Activated CD4-positive, alpha-beta T cell treated with anti-CD3 and anti-CD28 coated beads, Interleukin-2, amount 10 ng/mL, durations not matched to agents 7 days and 5 days (primary cell): ENCODE data around the gene FBXL4. TPM values are rescaled to one million over a fixed set of nuclear protein-coding genes. Genes with fewer than 3 reads are reported as not detected.

ENCODE experiments used
- CTCF ChIA-PET: fragments of 350-600 bp; sonication (Branson Sonifier 250); formaldehyde crosslinking; loops from one replicate; lab custom pipeline; 2021; ENCODE audit warnings: antibody characterized with exemption; lab: Charles Lee
- POLR2A ChIA-PET: fragments of 350-600 bp; sonication (Branson Sonifier 250); formaldehyde crosslinking; loops from one replicate; lab custom pipeline; 2021; ENCODE audit warnings: antibody characterized with exemption; lab: Charles Lee
- DNase-seq: peaks from one replicate; pipeline ENCODE4 v3.0.0-alpha.2; 2020
- H3K27ac Mint-ChIP-seq: one replicate; pipeline ENCODE4 v1.8.0; 2021; ENCODE audit warnings: mild to moderate bottlenecking, moderate library complexity, mixed read lengths
- H3K27me3 Mint-ChIP-seq: one replicate; pipeline ENCODE4 v1.8.0; 2021; ENCODE audit warnings: mixed read lengths
- H3K36me3 Mint-ChIP-seq: one replicate; pipeline ENCODE4 v1.8.0; 2021; ENCODE audit warnings: low read depth, mixed read lengths
- H3K4me1 Mint-ChIP-seq: one replicate; pipeline ENCODE4 v1.8.0; 2021; ENCODE audit warnings: mixed read lengths
- H3K4me3 Mint-ChIP-seq: one replicate; pipeline ENCODE4 v1.8.0; 2021; ENCODE audit warnings: mild to moderate bottlenecking, moderate library complexity, mixed read lengths
- H3K9me3 Mint-ChIP-seq: one replicate; pipeline ENCODE4 v1.8.0; 2021; ENCODE audit warnings: mixed read lengths
- total RNA-seq, 2 experiments: library from RNA; stranded (reverse); gene quantifications; one replicate each; pipeline ENCODE4 v1.2.3, GENCODE V29; 2021

Gene FBXL4
- total RNA-seq, 2 experiments from 2014 or later = 11.2 to 12.6 TPM

DNA sequence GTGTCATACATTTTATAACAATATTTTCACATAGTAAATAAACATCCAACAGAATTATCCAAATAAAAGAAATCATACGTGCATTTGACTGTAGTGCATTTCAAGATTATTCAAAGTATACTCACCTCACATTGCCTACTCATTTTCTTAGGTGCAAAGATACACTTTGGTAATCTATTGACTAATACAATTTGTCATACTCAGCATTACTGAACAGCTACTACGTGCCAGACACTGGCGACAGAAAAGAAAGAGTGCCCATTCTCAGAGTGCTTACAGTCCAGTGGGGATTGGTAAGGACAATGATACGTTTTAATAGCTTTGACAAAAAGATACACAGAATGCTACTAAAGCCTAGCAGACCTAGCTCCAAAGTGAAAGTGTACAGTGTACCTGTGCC is 42.0 kb downstream of the FBXL4 start:
- ChIA-PET CTCF (interaction anchor here (0.6 kb wide), 2 partner anchors 683 to 1686 kb away, joined by 3 to 4 read pairs; no protein-coding TSS in a partner anchor), POLR2A (no interaction called here)
- Mint-ChIP-seq H3K27me3 (no peaks in the 10 kb centered on the region), H3K4me3 (no peak overlapping the region), H3K4me1 (no peaks in the 10 kb centered on the region), H3K36me3 (peaks cover 37% of the 10 kb centered on the region), H3K9me3 (no peaks in the 10 kb centered on the region), H3K27ac (no peak overlapping the region)
- DNase-seq = no peak

DNA sequence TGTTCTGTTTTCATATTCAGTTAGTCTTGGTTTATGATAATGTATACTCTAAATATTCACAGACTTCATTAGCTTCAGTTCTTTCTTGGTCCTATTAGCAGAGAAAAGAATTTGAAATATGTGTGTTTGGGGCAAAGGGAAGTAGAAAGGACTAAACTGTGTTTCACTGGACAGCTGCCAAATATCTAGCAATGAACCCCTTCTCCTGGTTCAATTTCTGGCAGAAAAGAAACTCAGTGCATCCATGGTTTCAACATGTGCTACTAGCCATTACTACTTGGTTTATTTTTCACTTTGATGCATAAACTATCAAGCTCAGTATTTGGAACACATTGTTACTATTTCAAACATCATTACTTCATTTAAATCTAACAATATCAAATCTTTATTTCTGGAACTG is 43.6 kb downstream of the FBXL4 start:
- H3K27me3 Mint-ChIP-seq = no peaks in the 10 kb centered on the region
- H3K4me1 Mint-ChIP-seq = no peaks in the 10 kb centered on the region
- H3K9me3 Mint-ChIP-seq = no peaks in the 10 kb centered on the region
- no peak overlapping the region for H3K4me3 Mint-ChIP-seq
- CTCF ChIA-PET = no interaction called here
- no peak for DNase-seq
- peaks cover 36% of the 10 kb centered on the region for H3K36me3 Mint-ChIP-seq
- POLR2A ChIA-PET = no interaction called here
- no peak overlapping the region for H3K27ac Mint-ChIP-seq

DNA sequence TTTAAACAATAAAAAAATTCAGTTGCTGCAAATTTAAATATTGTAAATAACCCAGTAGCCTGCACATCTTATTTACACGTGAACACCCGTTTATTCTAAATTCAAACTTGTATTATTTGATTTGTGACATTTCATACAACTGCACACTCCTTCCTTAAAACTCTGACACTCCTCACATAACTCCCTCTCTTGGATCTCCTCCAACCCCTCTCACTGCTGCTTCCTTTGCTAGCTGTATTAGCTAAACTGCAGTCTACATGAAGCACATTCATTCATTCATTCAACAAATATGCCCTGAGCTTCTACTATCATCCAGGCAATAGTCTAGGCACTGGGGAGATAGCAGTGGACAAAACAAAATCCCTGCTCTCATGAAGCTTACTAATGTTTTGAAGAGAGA is 47.0 kb downstream of the FBXL4 start:
- Mint-ChIP-seq H3K27me3 (no peaks in the 10 kb centered on the region), H3K36me3 (peaks cover 40% of the 10 kb centered on the region), H3K27ac (no peak overlapping the region), H3K9me3 (peaks cover 2% of the 10 kb centered on the region), H3K4me1 (peaks cover 6% of the 10 kb centered on the region), H3K4me3 (no peak overlapping the region)
- POLR2A ChIA-PET = no interaction called here
- no peak for DNase-seq
- CTCF ChIA-PET = no interaction called here

DNA sequence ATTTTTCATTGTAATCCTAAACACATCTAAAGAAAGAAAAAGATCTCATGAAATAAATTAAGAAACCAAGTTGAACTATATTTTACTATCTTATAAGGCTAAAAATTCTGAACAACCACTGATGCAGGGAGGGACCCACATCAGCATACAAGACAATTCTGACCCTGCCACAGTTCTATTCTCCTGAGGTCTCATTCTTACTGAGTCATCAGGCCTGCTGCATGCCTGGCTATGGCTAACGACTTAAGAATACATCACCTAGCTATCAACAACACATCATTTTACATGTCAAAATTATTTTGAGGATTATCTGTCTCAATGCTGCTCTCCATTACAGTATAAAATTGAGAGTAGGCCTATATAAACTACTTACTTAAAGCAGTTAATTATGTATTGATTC is 52.9 kb downstream of the FBXL4 start:
- peaks cover 6% of the 10 kb centered on the region for H3K4me1 Mint-ChIP-seq
- H3K9me3 Mint-ChIP-seq = peaks cover 2% of the 10 kb centered on the region
- DNase-seq = no peak
- CTCF ChIA-PET = no interaction called here
- no peak overlapping the region for H3K4me3 Mint-ChIP-seq
- peaks cover 22% of the 10 kb centered on the region for H3K36me3 Mint-ChIP-seq
- no peaks in the 10 kb centered on the region for H3K27me3 Mint-ChIP-seq
- POLR2A ChIA-PET = no interaction called here
- H3K27ac Mint-ChIP-seq = no peak overlapping the region

DNA sequence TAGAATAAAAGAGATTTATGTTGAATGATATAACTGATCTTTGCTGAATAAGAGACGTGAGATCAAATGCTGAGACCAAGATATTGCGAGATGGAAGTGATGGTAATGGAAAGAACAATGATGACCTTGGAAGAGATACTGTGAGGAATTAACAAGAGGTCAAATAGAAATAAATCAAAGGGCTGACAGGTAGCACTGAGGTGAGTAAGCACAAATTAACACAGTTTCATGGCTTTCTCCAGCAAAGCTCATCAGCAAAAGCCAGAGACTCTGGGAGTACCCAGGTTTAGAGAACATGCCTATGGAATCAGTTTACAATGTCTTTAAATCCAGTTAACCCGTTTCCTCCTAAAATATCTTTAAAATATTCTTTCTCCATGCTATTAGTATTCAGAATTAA is 60.1 kb downstream of the FBXL4 start:
- Mint-ChIP-seq H3K9me3 (no peaks in the 10 kb centered on the region), H3K36me3 (peaks cover 10% of the 10 kb centered on the region), H3K4me1 (no peaks in the 10 kb centered on the region), H3K4me3 (no peak overlapping the region), H3K27ac (no peak overlapping the region), H3K27me3 (no peaks in the 10 kb centered on the region)
- ChIA-PET CTCF (no interaction called here), POLR2A (no interaction called here)
- DNase-seq = no peak

GRCh38 chr6:98885330-98885729 is 62.4 kb downstream of the FBXL4 start:
- H3K4me3 Mint-ChIP-seq = no peak overlapping the region
- H3K27ac Mint-ChIP-seq = no peak overlapping the region
- no peak for DNase-seq
- POLR2A ChIA-PET = no interaction called here
- no peaks in the 10 kb centered on the region for H3K9me3 Mint-ChIP-seq
- peaks cover 14% of the 10 kb centered on the region for H3K36me3 Mint-ChIP-seq
- H3K27me3 Mint-ChIP-seq = no peaks in the 10 kb centered on the region
- CTCF ChIA-PET = interaction anchor here (1.3 to 1.6 kb wide), 2 partner anchors 10 to 14 kb away, joined by 3 to 4 read pairs; no protein-coding TSS in a partner anchor
- H3K4me1 Mint-ChIP-seq = peaks cover 7% of the 10 kb centered on the region

DNA sequence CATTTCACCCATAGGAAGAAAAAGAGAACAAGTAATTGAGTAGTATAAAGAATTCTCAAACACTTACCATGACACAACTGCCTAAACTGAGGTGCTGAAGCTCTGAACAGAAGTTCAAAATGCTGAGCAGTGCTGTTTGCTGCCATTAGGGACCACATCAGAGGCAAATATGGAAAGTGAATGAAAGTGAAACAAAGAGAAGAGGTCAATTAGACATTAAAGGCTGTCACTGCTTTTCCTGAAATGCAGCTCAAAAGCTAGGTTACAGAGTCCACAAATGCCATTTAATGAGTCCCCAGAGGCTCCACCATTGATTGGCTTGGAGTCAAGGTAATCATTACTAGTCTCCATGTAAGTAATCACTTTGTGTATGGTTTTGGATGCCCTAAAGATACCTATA is 67.3 kb downstream of the FBXL4 start:
- Mint-ChIP-seq H3K4me3 (no peak overlapping the region), H3K9me3 (no peaks in the 10 kb centered on the region), H3K27ac (peak overlapping the region; percentile 16), H3K4me1 (peaks cover 10% of the 10 kb centered on the region), H3K27me3 (no peaks in the 10 kb centered on the region), H3K36me3 (peaks cover 12% of the 10 kb centered on the region)
- peak; percentile 12 for DNase-seq
- ChIA-PET CTCF (no interaction called here), POLR2A (no interaction called here)

GRCh38 chr6:98877250-98877649 is 70.5 kb downstream of the FBXL4 start:
- ChIA-PET POLR2A (no interaction called here), CTCF (no interaction called here)
- no peak for DNase-seq
- Mint-ChIP-seq H3K4me3 (no peak overlapping the region), H3K36me3 (peaks cover 7% of the 10 kb centered on the region), H3K9me3 (no peaks in the 10 kb centered on the region), H3K27me3 (no peaks in the 10 kb centered on the region), H3K4me1 (peaks cover 10% of the 10 kb centered on the region), H3K27ac (no peak overlapping the region)

DNA sequence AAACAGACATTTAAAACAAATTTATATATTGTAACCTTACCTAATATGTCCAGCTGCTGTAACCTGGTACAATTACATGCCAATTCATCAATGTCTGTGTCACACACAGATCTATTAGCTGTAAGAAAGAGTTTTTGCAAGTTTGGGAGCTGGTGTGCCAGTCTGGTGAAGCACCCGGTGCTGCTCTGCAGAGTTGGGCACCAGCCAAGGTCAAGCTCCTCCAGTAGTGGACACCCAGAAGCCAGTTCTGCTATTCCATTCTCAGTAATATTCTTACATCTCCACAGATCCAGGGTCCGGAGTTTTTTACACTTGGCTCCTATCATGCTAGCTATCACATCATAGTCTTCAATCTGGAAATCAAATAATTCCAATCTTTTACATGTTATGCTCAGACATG is 72.4 kb downstream of the FBXL4 start:
- no peaks in the 10 kb centered on the region for H3K9me3 Mint-ChIP-seq
- CTCF ChIA-PET = interaction anchor here (1.0 kb wide), 1 partner anchor 9 kb away, joined by 4 read pairs; no protein-coding TSS in a partner anchor
- H3K27ac Mint-ChIP-seq = no peak overlapping the region
- POLR2A ChIA-PET = no interaction called here
- H3K27me3 Mint-ChIP-seq = no peaks in the 10 kb centered on the region
- no peak for DNase-seq
- no peak overlapping the region for H3K4me3 Mint-ChIP-seq
- peaks cover 8% of the 10 kb centered on the region for H3K36me3 Mint-ChIP-seq
- H3K4me1 Mint-ChIP-seq = peaks cover 4% of the 10 kb centered on the region

DNA sequence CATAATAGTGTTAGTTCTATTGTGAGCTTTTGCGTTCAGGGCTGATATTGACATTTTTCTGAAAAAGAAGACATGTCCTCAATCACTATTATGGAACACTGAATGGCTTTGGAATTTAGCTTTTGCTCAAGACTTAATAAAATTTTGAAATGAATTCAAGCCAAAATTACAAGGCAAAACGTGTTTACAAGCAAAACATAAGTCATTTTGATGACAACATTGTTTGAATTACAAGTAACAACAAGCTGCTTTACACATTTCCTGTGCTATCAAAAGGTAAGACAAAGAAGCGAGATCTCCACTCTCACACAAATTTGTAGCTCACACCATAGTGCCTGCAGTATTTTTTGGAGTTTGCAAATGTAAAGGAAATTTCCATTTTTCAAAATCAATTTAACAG is 75.9 kb downstream of the FBXL4 start:
- peaks cover 5% of the 10 kb centered on the region for H3K36me3 Mint-ChIP-seq
- CTCF ChIA-PET = interaction anchor here (0.7 kb wide), 1 partner anchor 14 kb away, joined by 3 read pairs; no protein-coding TSS in a partner anchor
- H3K9me3 Mint-ChIP-seq = no peaks in the 10 kb centered on the region

DNA sequence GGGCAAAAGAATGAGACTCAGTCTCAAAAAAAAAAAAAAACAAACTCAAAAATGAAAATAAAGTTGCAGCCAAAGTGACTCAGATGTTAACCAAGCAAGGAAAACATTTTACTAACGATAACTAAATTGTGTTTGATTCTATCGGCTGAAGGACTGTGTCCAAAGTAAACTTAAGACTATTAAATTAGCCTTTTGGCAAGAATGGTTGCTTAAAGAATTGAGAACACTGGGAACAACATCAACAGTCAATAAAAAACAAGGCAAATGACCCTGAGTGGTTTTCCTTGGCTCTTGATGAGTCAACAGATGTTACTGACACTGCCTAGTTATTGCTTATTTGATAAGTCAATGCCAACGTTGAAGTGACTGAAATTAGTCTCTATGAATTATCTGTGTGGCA is 76.7 kb downstream of the FBXL4 start:
- Mint-ChIP-seq H3K27me3 (no peaks in the 10 kb centered on the region), H3K9me3 (peaks cover 2% of the 10 kb centered on the region), H3K4me3 (no peak overlapping the region), H3K27ac (no peak overlapping the region), H3K4me1 (no peaks in the 10 kb centered on the region), H3K36me3 (peaks cover 8% of the 10 kb centered on the region)
- CTCF ChIA-PET = no interaction called here
- POLR2A ChIA-PET = no interaction called here
- no peak for DNase-seq

More for the DNA sequence above, 75.9 kb downstream of the FBXL4 start:
- H3K27ac Mint-ChIP-seq = no peak overlapping the region
- POLR2A ChIA-PET = no interaction called here
- no peaks in the 10 kb centered on the region for H3K4me1 Mint-ChIP-seq
- DNase-seq = no peak
- no peak overlapping the region for H3K4me3 Mint-ChIP-seq
- H3K27me3 Mint-ChIP-seq = no peaks in the 10 kb centered on the region

DNA sequence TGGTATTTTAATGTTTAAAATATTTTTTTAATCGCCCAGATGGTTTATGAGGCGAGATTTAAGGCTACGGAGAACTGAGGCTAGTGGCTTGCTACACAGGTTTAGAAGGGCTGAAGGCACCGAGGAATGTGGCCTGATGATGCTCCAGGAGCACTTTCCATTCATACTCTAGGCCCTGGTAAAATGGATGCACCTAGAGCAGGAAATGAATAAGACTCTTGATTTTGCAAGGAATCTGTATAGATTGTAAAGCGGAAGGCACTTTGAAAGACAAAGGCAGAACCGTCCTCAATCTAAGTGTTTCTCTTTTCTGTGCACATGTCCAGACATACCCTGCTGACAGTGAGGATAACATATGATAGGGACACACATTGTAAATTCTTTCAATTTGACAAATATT is 83.2 kb downstream of the FBXL4 start:
- H3K27me3 Mint-ChIP-seq = no peaks in the 10 kb centered on the region
- H3K4me1 Mint-ChIP-seq = no peaks in the 10 kb centered on the region
- no peak for DNase-seq
- H3K36me3 Mint-ChIP-seq = peaks cover 2% of the 10 kb centered on the region
- POLR2A ChIA-PET = no interaction called here
- H3K4me3 Mint-ChIP-seq = no peak overlapping the region
- H3K9me3 Mint-ChIP-seq = peaks cover 2% of the 10 kb centered on the region
- no peak overlapping the region for H3K27ac Mint-ChIP-seq
- CTCF ChIA-PET = no interaction called here

GRCh38 chr6:98848539-98849242 is 99.1 kb downstream of the FBXL4 start:
- H3K27me3 Mint-ChIP-seq = peaks cover 69% of the 10 kb centered on the region
- no peak for DNase-seq
- POLR2A ChIA-PET = no interaction called here
- no peak overlapping the region for H3K4me3 Mint-ChIP-seq
- H3K36me3 Mint-ChIP-seq = no peaks in the 10 kb centered on the region
- CTCF ChIA-PET = no interaction called here
- no peaks in the 10 kb centered on the region for H3K9me3 Mint-ChIP-seq
- H3K4me1 Mint-ChIP-seq = peaks cover 16% of the 10 kb centered on the region
- no peak overlapping the region for H3K27ac Mint-ChIP-seq
